Suppressor macrophage (primary cell): ENCODE measurements around the gene TLR5.
"Not testable (repeated sequence)": the region's sequence is repeated elsewhere in the genome, so short reads cannot be mapped to it uniquely, and the experiment has no call there.

Source experiments
- DNase-seq, 4 experiments: peaks; one replicate each; pipeline ENCODE4 v3.0.0-alpha.2; 2020 to 2022
- total RNA-seq, 17 experiments: gene quantifications; one replicate each; lab custom pipeline; 2026; ENCODE audit warnings: mixed read lengths in 6 of 17, inconsistent platforms in 3 of 17; lab: John Stamatoyannopoulos, UW

TLR5 gene
- total RNA-seq: 0.38 to 38.6 (median 10.2) reads per million in 17 experiments

DNA sequence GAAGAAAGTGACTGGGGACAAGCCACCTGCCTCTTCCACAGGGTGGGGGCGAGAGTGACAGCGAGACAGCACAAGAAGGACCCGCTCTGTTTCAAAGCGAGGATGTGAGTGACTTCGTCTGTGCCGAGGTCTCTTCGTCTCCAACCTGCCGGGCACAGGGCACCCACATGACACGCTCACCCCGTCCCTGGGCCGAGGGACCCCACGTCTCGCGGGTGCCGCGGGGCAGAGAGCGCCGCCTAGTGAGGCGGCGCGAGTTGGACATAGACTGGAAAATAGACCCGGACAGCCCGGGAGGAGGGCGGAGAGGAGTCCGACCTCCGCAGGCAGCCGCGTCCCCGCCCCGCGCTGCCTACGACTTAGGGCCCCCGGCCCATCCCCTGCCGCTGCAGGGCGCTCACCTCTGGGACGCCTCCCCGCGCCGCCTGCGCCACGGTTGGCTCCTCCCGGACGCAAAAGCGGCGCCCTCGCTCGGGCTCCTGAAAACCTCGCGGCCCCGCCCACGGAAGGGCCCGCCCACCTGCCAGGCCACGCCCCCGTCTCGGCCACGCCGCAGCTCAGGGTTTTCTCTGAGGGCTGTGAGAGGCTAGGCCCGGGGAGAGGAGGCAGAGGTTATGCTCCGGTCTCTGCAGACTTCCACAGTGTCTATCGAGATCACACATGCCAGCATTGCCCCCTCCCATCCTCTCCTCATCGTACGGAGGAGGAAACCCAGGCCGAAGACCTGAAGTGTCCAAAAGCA, at the start of gene TLR5:
Gene TLR5, minus strand, starts transcription at position 454 of the 742 bp plus-strand sequence. CDS start 30,217 bp downstream, outside the sequence.
- DNase-seq: peak; percentile 87 to 97 (median 93)

- peak in 2 of 4 experiments; percentile 21 to 37 for DNase-seq
Measured at GRCh38 chr1:223189903-223190724, 47.1 kb upstream of the TLR5 start.

- no peak for DNase-seq
Measured at GRCh38 chr1:223189525-223189902, 46.5 kb upstream of the TLR5 start.

DNA sequence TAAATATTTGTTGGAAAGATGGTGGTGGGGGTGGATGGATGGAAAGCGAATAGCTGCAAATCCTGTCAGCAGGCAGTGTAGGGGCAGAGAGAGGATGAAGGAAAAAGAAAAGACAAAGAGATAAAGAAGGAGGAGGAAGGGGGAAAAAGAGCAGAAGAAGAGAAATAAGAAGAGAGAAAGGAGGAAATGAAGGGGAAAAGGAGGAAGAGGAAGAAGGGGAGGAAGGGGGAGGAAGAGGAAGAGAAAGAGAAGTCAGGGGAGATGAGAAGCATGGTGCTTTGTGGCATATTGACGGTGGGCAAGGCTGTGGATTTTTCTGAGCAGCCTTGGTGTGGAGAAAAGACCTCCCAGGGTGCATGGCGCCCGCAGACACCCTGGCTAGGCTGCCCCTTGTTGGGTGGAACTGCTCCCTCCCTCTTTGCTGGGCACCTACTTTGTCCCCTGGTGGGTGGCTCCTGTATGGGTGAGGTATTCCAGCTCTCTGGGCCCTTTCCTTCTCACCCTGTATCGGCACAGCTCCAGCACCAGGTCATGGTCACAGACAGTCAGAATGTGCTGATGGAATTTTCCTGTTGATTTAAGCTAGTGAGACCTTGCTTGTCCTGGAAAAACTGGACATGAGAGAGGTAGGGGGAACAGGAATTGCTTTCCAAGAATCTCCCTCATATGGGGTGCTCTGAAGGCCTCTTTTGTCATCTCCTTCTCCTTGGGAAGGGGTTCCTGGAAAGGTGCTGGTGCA, 45.7 kb upstream of the TLR5 start:
- no peak for DNase-seq

DNA sequence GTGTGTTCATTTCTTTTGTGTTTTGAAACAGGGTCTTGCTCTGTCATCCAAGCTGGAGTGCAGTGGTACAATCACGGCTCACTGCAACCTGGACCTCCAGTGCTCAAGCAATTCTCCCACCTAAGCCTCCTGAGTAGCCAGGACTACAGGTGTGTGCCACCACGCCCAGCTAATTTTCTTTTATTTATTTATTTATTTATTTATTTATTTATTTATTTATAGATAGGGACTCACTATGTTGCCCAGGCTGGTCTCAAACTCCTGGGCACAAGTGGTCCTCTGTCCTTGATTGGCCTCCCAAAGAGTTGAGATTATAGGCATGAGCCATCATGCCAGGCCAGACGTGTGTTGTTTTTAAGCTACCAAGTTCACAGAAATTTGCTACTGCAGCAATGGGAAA, 43.8 kb upstream of the TLR5 start:
- no peak for DNase-seq

DNA sequence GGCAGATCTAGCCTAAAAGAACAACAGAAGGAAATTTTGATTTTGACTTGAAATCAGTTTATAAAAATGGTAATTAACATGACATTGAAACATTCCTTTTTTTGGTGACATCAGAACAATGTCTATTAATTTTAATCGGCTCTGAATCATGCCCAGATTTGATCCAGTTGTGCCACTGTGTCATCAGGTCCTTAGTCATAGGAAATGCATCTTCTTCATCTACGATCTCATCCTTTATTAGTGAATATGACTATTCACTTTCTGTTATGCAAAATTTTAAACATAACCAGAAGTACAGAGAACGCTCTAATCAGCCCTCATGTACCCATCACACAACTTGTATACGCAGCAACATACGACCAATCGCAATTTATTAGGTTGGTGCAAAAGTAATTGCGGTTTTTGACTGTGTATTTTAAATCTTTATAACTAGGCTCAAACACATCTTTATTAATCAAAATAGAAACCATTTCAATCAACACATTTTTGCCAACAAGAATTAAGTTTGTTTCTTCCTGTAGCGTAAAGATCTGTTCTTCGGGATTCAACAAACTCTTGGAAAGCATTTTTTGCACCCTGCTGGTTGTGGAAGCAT, 40.3 kb upstream of the TLR5 start:
- peak in 2 of 4 experiments; percentile 31 to 47 for DNase-seq

DNA sequence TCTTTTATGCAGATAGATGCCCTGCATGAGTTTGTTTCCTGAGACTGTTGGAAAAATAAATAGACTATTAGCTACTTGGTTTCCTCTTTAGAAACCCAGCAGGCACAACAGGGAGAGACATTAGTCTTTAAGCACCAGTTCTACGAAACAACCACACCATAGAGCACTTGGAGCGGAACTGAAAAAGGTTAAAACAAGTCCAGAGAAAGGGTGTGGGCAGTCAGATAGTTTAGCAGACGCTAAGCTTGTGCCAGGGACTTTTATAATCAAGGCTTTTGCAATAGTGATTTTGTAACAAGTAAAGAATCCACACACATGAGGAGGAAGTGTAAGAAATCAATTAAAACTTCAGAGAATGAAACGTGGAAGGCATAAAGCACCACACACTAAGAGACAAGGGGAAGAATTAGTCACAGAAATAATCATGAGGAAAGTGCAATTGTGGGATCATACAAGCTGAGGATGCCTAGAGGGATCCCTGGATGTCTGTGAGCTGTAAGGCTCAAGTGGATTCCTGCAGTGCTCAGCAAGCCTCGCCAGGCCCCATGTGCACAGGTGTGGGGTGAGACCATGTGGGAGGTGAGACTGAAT, 37.8 kb upstream of the TLR5 start:
- DNase-seq: peak; percentile 86 to 96 (median 91)

GRCh38 chr1:223179786-223180185, 36.7 kb upstream of the TLR5 start:
- DNase-seq: peak; percentile 48 to 75 (median 60)

- no peak for DNase-seq
Measured at GRCh38 chr1:223179280-223179679, 36.2 kb upstream of the TLR5 start.

DNA sequence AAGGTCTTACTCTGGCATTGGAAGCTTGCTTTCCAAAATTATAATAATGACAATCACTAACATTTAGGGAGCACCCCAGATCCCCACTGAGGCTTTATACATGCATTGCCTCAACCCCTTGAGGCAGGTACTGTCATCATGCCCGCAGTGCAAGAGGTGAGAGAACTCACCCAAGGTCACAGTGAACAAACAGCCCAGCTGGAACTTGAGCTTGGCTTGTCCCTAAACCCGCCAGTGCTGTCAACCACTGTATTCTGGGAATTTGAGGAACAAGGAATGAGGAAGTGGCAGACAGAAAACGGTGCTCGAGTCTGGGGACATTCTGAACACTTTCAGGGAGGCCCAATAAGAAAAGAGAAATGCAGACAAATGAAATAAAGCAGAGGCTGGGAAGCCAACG, 34.6 kb upstream of the TLR5 start:
- peak; percentile 82 to 93 (median 90) for DNase-seq

- DNase-seq: no peak
Measured at GRCh38 chr1:223176437-223176836, 33.4 kb upstream of the TLR5 start.

- DNase-seq: peak; percentile 84 to 96 (median 92)
Measured at GRCh38 chr1:223175633-223176032, 32.6 kb upstream of the TLR5 start.

DNA sequence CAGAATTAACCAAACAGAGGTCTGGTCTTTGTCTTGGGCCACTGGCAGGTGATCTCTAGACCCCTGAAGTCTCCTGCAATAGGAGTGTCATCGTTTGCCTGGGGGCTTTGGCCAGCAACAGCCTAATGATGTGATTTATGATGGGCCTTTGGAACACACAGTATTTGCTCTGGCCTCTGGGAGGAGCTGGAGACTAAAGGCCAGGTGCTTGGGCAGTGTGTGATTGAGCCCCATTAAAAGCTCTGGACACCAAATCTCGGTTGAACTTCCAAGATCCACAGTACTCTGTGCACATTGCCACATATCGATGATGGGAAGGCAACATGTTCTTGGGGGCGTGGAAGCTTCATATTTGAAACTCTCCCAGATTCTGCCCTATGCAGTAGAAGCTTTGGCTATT, 32.0 kb upstream of the TLR5 start:
- DNase-seq: peak in 3 of 4 experiments; percentile 38 to 62 (median 58)

- not testable (repeated sequence) for DNase-seq
Measured at GRCh38 chr1:223169458-223169857, 26.4 kb upstream of the TLR5 start.

GRCh38 chr1:223161321-223161720, 18.3 kb upstream of the TLR5 start:
- no peak for DNase-seq

GRCh38 chr1:223156343-223156742, 13.3 kb upstream of the TLR5 start:
- DNase-seq: no peak

GRCh38 chr1:223155153-223155552, 12.1 kb upstream of the TLR5 start:
- DNase-seq: no peak

DNA sequence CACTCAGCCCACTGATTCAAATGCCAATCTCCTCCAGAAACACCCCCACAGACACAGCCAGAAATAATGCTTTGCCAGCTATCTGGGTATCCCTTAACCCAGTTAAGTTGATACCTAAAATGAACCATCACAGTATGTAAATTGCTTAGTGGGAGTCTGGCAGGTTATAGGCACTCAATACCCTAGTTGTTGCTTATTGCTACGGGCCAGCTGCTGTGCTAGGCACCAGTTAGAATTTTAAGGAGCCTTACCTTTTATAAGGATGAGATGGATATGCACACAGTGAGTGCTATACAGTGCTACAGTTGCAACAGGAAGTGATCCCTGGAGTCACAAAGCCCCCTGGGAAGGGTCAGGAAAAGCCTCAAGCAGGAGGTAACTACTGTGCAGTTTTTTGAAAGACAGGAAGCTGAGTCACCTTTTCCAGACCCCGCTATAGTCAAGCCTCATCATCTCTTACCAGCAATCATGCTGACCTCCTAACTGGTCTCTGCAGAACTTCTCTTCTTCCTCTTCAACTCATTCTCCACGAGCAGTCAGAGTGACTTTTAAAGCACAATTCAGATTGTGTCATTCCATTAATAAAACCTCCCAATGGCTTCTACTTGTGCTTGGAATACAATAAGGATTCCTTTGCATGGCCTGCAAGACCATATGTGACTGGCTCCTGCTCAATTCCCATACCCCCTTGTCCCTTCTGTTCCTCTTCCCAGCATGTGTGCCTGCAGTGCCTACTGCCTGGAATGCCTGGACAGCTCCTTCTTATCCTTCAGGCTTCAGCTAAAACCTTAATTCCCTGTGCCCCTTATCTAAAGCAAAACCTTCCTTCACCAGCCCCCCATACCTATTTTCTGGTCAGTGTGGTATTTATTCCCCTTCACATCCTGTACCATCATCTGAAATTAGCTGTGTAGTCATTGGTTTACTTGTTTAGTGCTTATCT, 10.4 kb upstream of the TLR5 start:
- DNase-seq: peak; percentile 33 to 67 (median 40)

DNA sequence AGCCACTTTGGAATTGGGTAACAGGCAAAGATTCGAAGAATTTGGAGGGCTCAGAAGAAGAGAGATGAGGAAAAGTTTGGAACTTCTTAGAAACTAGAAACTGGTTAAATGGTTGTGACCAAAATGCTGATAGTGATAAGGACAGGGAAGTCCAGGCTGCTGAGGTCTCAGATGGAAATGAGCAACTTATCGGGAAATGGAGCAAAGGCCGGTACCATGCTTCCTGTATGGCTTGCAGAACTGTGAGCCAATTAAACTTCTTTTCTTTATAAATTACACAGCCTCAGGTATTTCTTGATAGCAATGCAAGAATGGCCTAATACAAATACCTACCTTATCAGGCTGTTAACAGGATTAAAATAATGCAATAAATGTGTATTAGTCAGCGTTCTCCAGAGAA, 9.4 kb upstream of the TLR5 start:
- no peak for DNase-seq

DNA sequence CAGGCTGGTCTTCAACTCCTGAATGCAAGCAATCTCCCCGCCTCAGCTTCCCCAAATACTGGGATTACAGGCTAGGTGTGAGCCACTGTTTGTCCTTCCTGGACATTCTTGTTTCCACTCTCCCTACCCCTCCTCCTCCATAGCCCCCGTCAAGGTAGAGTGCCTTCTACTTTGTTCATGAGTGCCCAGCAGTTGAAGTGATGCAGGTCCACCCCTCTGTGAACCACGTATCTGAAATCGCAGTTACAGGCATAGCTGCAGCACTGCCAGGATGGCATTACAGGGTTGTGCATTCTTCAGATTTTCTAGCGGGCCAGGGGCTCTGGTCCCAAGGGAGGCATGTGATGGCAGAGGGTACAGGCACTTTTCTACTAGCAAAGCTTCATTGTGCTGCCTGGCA, 7.4 kb upstream of the TLR5 start:
- DNase-seq: no peak

GRCh38 chr1:223147873-223148272, 4.8 kb upstream of the TLR5 start:
- DNase-seq: no peak
